Measurements from ENCODE around the gene PDC.

DNA sequence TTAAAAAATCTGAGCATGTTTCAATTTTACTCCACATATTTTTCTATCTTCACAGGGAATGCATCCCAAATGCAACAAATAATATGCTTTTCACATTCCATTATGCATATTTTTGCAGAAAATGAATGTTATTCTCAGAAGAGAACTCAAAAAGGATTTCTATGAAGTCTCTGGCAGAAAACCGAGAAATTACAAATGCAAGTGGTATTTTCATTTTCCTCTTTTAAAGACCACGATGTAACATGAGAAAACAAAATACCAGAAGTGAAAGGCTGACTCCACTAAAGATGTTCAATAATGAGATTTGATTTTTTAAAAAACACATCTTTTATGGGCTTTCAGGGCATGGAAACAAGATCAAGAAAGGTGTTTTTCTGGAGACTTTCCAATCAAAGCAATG is 5.0 kb upstream of the PDC start:
- TF ChIP-seq, protein P1, sequence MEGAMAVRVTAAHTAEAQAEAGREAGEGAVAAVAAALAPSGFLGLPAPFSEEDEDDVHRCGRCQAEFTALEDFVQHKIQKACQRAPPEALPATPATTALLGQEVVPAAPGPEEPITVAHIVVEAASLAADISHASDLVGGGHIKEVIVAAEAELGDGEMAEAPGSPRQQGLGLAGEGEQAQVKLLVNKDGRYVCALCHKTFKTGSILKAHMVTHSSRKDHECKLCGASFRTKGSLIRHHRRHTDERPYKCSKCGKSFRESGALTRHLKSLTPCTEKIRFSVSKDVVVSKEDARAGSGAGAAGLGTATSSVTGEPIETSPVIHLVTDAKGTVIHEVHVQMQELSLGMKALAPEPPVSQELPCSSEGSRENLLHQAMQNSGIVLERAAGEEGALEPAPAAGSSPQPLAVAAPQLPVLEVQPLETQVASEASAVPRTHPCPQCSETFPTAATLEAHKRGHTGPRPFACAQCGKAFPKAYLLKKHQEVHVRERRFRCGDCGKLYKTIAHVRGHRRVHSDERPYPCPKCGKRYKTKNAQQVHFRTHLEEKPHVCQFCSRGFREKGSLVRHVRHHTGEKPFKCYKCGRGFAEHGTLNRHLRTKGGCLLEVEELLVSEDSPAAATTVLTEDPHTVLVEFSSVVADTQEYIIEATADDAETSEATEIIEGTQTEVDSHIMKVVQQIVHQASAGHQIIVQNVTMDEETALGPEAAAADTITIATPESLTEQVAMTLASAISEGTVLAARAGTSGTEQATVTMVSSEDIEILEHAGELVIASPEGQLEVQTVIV (CRISPR knock-in tag; IDR thresholded peaks at IDR 0.05; ENCODE audit: borderline replicate concordance): no peak
- TF ChIP-seq NFRKB (IDR thresholded peaks at IDR 0.05; ENCODE audit: low read depth): no peak
- TF ChIP-seq SOX6 (IDR thresholded peaks at IDR 0.05): no peak
